RWPE1 (cell line): ENCODE data around the gene THEM4.

Source experiments
- CTCF ChIA-PET: fragments of 350-600 bp; sonication (Branson Sonifier 250); formaldehyde crosslinking; extraction: SDS; loops from one replicate; lab custom pipeline; 2021; lab: Yijun Ruan, JAX
- POLR2A ChIA-PET: fragments of 400-600 bp; formaldehyde crosslinking; extraction: SDS; loops from one replicate; lab custom pipeline; 2020; ENCODE audit warnings: antibody characterized with exemption; ENCODE audit not compliant: low non-redundant PET; lab: Yijun Ruan, JAX
- DNase-seq: peaks from one replicate; pipeline ENCODE4 v3.0.0; 2012; ENCODE audit warnings: low spot score
- H3K27ac ChIP-seq: fragments of 450-650 bp; 2 replicates; pipeline ENCODE4 v1.5.1; 2017
- TF ChIP-seq, protein P1 (sequence below): fragments of 450-650 bp; conservative IDR thresholded peaks from 2 replicates; pipeline ENCODE4 v1.5.1; 2017; ENCODE audit warnings: low read depth, mild to moderate bottlenecking

THEM4 gene

DNA sequence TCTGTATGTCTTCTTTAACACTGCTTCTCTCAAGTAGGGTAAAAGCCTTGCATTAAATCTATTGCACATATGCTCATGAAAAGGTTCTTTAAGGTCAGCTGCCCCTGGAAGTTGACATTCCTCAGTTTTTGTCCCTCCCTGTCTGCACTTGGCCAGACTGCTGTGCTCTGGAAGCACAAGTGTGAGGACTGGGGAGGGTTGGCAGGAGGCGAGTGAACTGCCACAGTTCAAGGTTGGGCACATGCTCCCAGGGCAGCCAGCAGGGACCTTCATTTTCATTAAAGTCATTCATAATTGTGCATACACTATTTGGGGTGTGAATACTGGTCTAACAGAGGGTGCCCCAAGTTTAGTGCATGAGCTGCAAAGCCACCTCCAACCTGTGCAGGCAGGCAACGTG is 44.9 kb downstream of the THEM4 start:
- TF ChIP-seq, protein P1, sequence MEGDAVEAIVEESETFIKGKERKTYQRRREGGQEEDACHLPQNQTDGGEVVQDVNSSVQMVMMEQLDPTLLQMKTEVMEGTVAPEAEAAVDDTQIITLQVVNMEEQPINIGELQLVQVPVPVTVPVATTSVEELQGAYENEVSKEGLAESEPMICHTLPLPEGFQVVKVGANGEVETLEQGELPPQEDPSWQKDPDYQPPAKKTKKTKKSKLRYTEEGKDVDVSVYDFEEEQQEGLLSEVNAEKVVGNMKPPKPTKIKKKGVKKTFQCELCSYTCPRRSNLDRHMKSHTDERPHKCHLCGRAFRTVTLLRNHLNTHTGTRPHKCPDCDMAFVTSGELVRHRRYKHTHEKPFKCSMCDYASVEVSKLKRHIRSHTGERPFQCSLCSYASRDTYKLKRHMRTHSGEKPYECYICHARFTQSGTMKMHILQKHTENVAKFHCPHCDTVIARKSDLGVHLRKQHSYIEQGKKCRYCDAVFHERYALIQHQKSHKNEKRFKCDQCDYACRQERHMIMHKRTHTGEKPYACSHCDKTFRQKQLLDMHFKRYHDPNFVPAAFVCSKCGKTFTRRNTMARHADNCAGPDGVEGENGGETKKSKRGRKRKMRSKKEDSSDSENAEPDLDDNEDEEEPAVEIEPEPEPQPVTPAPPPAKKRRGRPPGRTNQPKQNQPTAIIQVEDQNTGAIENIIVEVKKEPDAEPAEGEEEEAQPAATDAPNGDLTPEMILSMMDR: no peak
- CTCF ChIA-PET: interaction anchor here (0.7 kb wide), 1 partner anchor 1750 kb away, joined by 3 read pairs; no protein-coding TSS in a partner anchor
- peak overlapping the region; percentile 14; the same call in 1 of the 2 replicates for H3K27ac ChIP-seq
- POLR2A ChIA-PET: no interaction called here
- DNase-seq: no peak

DNA sequence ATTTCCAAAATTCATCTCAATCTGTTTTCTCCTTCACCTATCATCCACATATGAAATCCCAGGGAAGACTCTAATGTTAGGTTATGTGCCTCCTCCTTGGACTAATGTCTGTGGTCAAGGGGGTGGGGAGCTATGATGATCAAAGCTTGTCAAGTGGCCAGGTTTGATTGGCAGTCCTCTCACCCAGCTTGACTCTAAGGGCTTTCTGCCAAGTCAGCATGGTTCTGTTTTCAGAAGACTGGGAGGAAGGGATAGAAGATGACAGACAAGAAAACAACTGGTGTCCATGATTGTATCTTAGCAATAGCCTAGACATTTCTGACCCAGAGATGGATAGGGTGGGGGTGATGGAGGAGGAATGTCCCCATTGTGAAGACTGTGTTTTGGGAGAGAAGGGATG is 46.7 kb downstream of the THEM4 start:
- POLR2A ChIA-PET: no interaction called here
- TF ChIP-seq, protein P1: no peak
- no peak overlapping the region for H3K27ac ChIP-seq
- CTCF ChIA-PET: no interaction called here
- no peak for DNase-seq

DNA sequence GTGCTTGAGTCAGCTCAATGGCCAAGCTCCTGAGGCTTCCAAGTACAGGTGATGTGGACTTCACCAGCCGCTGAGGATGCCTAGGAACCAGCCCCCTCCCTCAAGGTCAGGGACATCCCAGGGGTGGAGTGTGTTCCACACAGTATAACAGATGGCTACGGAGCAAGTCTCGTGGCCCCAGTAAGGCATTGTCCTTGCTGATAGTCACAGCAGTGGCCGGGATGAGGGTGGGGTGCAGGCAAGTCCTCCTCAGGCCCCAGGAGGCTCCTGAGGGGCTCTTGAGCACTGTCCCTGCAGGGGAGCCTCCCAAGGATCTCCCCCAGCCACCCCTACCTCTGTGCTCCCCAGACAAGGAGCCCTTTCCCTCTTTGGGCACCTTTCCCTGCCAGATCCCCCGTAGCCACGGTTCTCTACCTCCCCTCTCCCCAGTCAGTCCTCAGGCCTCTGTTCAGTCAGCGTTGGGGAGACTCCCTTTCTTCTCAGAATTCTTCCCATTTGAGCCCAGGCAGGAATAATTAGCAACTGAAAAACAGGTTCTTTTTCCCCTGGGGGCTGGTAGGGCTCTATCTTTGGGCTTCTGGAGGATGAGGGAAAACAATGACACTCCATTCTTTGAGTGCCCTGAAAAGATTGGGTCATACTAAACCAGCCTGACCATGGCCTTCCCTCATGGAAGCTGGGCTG is 48.7 kb downstream of the THEM4 start:
- H3K27ac ChIP-seq: no peak overlapping the region; the same call in 1 of the 2 replicates
- CTCF ChIA-PET: no interaction called here
- POLR2A ChIA-PET: no interaction called here
- TF ChIP-seq, protein P1: no peak
- DNase-seq: no peak

DNA sequence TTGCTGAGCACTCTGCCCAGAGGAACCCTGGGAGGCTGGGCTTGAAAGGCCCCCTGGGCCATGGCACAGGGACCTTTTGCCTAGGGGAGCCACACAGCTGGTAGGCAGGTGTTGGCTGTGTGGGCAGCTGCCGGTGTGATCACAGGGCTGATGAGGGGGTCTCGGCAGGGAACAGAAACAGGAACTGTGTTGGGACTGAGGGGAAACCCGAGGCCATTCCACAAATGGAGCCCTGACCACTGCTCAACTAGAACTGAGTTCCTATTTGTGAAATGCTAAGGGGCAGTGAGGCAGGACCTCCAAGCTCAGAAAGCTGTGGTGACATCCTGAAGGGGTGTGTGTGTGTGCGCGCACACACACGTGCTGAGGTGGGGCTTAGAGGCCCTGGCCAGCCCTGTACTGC is 49.4 kb downstream of the THEM4 start:
- H3K27ac ChIP-seq: peak overlapping the region; percentile 85
- POLR2A ChIA-PET: no interaction called here
- TF ChIP-seq, protein P1: no peak
- no peak for DNase-seq
- CTCF ChIA-PET: no interaction called here

DNA sequence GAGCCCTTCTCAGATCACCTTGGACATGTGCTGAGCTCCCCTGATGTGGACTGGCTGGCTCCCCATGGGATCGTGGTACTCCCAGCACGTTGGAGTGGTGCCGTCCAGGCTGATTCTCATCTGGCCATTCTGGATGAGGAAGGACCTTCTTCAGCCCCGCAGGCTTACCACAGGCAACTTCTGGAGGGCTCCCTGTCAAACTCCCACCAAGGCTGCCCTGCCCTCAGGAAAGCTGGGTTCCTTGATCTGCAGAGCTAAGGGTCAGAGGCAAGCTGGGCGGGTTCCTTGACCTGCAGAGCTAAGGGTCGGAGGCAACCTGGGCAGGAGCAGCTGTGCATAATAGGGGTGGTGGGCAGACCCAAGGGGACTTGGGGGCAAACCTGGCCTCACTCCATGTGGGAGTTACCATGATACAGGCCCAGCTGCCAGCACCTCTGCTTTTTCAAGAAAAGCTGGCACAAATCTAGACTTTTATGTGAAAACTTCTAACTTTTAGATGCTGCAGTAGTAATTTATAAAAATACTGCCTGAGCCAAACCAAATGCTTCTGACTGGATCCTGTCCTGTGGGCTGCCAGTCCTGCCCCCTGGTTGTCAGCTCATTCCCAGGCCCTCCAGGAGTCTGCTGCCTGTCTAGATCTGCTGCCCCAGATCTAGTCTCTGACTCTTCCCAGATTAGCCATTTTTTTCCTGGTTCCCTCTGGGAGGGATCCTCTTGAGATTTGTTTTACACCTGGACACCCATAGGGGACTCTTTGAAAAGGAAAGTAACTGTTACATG is 50.2 kb downstream of the THEM4 start:
- CTCF ChIA-PET: interaction anchor here (0.7 kb wide), 1 partner anchor 93 kb away, joined by 3 read pairs; no protein-coding TSS in a partner anchor
- DNase-seq: no peak
- POLR2A ChIA-PET: no interaction called here
- peak overlapping the region; percentile 85 for H3K27ac ChIP-seq
- TF ChIP-seq, protein P1: no peak

DNA sequence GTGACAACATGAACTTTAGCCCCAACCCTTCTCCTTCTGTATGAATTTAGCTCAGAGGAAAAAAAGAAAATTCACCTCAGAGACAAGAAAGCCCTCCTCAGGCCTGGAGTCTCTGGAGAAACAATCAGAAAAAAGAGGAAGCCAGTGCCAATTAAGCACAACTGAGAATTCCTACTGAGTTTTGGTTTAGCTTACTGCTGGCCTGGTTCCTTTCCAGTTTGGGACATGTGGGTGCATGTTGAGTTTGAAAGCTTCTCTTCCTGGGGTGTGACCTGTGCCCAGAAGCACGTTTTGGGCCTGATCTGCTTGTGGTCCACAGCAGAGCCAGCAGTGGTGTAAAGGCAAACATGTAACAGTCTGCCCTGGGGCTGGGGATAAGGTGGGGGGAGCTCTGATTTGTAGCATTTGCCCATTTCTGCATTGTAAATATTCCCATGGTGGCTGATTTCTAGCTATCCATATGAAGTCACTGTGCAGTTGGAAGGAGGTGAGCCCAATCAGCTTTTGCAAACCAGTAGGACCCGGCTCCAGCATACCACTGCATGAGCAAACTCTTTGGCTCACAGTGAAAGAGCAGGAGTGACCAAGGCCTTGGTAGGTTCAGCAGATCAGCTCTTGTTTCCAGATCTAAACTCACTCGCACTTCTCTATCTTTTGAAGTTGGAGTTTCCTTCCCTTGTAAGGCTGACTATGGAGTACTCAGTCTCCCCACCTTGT is 51.1 kb downstream of the THEM4 start:
- H3K27ac ChIP-seq: peak overlapping the region; percentile 85
- TF ChIP-seq, protein P1: no peak
- POLR2A ChIA-PET: no interaction called here
- CTCF ChIA-PET: interaction anchor here (0.7 to 0.9 kb wide), 2 partner anchors 94 to 600 kb away, joined by 3 read pairs; no protein-coding TSS in a partner anchor
- DNase-seq: peak; percentile 30
